ENCODE results near the gene PHYH. TPM values are rescaled to one million over a fixed set of nuclear protein-coding genes. Genes with fewer than 3 reads are reported as not detected.
A peak's percentile ranks its signal among the peaks of the same experiment; 100 is the strongest.

PHYH gene
- total RNA-seq, 1 donor from 2014 or later, result 177 TPM

DNA sequence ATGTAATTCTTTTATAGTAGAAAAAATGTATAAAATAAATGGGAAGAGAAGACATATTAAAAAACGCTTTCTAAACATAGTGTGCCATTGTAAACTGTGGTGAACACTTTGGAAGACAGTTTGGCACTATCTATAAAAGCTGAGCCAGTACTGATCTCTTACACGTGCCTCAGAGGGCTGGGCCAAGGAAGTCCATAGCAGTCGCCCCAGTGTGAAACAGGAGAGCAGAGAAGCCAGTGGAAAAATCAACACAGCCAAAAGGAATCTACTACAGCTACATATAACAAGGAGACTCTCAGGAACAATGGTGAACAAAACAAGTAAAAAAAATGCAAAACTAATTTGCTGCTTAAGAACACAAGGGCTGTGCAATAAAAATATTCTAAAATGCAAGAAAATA, 27.7 kb upstream of the PHYH start:
- intact Hi-C loops (cut with micrococcal nuclease), result no loop called here
- no peak for DNase-seq
- ATAC-seq, result peak; percentile 97

DNA sequence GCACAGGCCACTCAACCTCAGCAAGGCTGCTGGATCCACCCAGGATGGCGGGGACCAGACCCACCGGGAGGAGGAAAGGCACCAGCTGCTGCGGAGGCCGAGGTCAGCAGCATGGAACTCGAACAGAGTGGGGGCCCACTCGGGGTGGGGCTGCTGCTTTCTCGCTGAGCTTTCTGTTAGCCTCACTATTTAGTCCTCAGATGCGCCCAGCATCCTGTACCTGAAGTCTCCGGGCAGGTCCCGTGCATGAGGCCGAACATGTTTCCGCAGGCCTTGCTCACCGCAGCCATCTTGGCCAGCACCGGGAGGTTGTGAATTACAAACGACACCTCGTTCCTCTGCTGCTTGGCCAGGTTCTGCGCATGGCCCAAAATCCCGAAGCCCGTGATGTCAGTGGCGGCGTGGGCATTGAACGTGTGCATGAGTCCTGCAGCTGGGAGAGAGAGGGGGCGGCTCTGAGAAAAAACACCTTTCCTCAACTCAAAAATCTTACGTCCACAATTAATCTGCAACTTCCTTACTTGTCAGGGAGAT, 22.8 kb upstream of the PHYH start:
- DNase-seq (no peak), ATAC-seq (no peak)
- intact Hi-C loops (cut with micrococcal nuclease), result no loop called here

DNA sequence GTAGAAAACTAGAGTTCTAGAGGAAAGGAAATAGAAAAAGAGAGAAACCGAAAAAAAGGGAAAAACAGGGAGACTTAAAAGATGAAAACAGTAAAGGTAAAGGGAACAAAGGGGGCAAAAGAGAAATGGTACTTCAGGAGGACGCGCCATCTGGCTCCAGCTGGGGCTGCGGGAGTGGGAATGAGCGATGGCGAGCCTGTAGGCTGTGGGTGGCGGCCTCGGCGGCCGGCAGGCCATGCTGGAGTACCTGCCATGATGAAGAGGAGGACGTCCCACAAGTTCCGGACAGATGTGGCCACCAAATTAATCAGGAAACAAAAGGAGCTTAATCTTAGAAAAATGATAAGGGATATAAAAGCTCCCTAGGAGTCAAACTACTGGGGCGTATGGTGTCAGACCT, 21.7 kb upstream of the PHYH start:
- DNase-seq, result no peak
- ATAC-seq, result no peak
- intact Hi-C loops (cut with micrococcal nuclease), result no loop called here

DNA sequence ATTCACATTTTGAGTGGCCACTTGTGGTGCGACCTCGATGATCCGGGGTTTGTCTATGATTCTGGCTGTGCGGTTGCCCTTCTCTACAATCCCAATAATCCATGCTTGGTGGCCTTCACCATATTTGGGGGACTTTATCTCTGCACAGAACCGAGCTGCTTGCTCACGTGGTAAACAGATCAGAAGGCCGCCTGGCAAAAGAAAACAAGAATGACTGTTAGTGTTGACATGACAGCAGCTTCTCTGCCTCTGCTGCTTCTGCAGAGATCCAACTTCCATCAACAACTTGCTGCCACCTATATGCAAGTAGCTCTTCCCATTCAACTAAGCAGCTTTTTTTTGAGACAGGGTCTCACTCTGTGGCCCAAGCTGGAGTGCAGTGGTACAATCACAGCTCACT, 19.3 kb upstream of the PHYH start:
- intact Hi-C loops (cut with micrococcal nuclease), result no loop called here
- DNase-seq (no peak), ATAC-seq (peak; percentile 53)

DNA sequence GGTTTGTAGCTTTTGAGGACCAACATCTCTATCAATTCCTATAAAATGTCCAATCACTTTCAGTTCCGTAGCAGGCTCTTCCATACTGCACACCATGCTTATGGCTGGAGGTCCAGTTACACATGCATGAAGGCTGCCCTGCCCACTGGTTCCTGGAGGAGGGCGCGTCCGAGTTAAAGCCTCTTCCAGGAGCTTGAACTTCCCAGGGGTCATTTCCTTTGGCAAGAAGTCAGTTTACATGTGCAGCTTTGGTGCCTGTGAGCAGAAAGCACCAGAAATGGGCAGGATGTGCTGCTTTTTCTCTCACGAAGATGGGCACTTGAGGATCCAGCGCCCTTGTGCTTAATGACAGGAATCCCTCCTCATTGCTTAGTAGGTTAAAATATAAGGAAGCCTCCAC, 17.6 kb upstream of the PHYH start:
- DNase-seq, result no peak
- intact Hi-C loops (cut with micrococcal nuclease), result no loop called here
- ATAC-seq, result peak; percentile 49

DNA sequence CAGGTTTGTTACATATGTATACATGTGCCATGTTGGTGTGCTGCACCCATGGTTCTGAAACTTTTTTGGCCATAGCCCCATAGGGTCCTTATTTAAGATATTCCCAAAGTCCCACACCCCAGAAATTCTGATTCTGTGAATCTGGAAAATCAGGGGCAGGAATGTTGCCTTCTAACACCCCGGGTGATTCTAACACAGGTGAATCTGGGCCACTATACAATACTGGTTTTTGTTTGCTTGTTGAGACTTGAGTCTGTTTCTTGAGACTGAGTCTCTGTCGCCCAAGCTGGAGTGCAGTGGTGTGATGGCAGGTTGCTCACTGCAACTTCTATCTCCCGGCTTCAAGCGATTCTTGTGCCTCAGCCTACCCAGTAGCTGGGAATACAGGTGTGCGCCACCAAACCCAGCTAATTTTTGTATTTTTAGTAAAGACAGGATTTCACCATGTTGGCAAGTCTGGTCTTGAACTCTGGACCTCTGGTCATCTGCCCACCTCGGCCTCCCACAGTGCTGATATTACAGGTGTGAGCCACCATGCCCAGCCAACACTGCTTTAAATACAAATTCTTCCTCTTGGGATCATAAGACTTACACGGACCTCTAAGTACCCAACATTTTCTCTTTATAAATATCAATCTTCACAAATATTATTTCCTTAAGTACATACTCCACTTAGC, 16.9 kb upstream of the PHYH start:
- ATAC-seq (no peak), DNase-seq (no peak)
- intact Hi-C loops (cut with micrococcal nuclease), result no loop called here

DNA sequence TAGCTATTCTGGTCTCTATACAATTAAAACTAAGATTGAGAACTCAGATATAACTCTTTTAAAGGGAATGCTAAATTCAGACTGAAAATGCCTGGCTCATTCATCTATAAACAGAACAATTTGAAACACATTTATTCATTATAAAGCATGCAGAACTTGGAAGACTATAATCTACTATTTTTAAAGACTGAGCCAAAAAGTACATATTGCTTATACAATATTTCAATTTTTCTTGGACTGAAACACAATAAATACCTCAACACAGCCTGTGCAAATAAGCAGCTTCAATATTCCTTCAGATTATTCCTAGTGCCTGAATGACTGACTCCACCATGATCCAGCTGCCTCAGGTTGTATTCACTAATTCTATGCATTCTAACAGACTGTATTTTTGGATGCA, 15.5 kb upstream of the PHYH start:
- ATAC-seq, result no peak
- intact Hi-C loops (cut with micrococcal nuclease), result no loop called here
- DNase-seq, result no peak

DNA sequence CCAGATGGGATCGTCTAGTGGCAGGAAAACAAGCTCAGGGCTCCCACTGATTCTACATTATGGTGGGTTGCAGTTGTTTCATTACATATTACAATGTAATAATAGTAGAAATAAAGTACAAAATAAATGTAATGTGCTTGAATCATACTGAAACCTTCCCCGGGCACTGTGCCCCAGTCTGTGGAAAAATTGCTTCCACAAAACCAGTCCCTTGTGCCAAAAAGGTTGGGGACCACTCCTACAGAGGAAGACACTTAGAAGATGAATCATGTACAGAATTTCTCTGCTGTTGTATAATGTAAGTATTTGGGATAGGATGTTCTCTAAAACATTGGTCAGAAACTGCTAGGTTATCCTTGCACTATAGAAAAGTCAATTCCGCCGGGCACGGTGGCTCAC, 11.3 kb upstream of the PHYH start:
- no peak for DNase-seq
- intact Hi-C loops (cut with micrococcal nuclease), result no loop called here
- ATAC-seq, result no peak

DNA sequence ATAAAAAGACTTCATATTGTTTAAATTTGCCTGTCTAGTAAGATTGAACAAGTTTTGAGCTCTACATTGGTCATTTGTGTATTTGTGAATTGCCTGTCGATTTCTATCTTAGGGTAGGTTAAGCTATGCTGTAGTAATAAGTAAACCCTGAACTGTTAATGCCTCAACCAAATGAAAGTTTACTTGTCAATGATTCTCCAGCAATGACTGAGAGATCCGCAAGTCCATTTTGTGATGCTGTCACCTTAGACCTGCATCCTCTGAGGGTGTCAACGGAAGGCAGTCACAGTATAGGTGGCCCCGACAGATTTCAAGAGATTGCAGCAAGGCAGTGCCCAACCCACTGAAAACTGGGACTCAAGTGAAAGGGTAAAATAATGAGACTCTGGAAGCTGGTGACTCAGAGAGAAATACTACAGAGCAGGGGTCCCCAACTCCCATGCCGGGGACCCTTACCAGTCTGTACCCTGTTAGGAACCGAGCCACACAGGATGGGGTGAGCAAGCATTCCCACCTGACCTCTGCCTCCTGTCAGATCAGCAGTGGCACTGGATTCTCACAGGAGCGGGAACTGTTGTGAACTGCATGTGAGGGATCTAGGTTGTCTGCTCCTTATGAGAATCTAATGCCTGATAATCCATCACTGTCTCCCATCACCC, 10.8 kb upstream of the PHYH start:
- no peak for DNase-seq
- ATAC-seq, result no peak
- intact Hi-C loops (cut with micrococcal nuclease), result no loop called here

DNA sequence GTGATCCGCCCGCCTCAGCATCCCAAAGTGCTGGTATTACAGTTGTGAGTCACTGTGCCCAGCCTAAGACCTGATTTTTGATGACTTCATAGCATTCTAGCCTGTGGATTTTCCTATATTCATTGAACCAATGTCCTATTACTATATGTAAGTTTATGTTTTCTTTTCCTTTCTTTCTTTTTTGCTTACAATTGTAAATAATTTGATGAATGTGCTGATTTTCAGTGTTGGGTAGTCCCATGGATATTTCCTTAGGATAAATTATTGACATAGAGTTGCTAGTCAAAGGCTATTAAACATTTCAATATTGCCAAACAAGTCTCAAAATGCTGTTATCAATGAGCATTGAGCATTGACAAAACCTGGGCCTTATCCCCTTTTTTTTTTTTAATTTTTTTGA, 9.9 kb upstream of the PHYH start:
- intact Hi-C loops (cut with micrococcal nuclease), result no loop called here
- ATAC-seq, result no peak
- no peak for DNase-seq

DNA sequence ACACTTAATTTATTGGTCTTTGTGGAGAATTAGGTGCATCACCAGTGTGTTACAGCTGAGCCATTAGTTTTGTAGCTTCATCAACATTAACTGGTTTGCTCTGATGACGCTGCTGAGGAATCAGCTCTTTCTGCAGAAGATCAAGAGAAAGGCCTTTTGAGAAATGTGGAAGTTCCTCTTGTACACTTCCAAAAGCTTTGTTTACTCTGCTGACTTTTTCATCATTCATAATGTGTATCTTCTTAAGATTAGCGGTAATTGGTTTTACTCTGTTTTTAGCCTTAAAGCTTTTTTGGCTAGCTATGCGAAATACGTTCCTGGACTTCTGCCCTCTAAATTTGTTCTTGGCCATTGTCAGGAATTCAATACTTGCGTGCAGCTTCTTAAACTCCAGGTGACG, 8.2 kb upstream of the PHYH start:
- ATAC-seq (no peak), DNase-seq (no peak)
- intact Hi-C loops (cut with micrococcal nuclease), result no loop called here

DNA sequence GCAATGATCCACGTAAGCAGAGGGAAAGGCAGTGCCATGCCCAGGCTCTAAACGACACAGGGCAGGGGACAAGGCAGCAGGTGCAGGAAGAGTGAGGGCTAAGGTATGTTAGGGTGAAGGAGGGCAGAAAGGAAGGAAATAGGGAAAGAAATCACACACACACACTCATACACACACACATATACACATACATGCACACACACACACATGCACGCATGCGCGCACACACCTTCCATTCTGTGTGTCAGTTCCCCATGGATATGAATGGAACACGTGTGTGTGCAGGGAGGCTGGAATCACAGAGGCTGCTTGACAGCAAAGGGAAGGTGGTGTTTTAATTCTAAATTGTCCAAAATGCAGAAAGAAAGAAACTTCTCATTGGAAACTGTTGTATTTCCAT, 6.2 kb upstream of the PHYH start:
- intact Hi-C loops (cut with micrococcal nuclease), result no loop called here
- no peak for ATAC-seq

DNA sequence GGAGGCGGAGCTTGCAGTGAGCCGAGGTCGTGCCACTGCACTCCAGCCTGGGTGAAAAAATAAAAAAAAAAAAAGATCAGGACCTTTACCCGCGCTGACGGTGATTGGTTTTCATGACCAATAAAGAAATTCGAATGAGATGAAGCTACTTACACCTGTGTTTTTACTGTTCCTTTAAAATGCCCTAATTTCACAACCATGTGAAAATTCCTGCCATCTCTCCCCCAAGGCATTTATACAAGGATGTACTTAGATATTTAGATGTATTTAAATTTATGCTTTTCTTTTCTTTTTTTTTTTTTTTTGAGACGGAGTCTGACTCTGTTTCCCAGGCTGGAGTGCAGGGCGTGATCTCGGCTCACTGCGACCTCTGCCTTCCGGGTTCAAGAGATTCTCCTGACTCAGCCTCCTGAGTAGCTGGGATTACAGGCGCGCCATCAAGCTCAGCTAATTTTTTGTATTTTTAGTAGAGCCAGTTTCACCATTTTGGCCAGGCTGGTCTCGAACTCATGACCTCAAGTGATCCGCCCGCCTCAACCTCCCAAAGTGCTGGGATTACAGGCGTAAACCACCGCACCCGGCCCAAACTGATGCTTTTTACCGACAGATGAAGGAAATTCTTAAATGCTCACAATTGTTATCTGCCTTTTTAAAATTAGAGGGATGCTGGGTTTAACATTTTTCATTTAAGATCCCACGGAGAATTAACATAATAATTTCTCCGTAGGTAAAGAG, 3.1 kb upstream of the PHYH start:
- no peak for ATAC-seq
- no peak for DNase-seq
- intact Hi-C loops (cut with micrococcal nuclease), result loop anchor here (5.0 kb wide), 1 partner anchor 141 kb away; the partner anchor contains the start of gene MCM10

More for the DNA sequence above, 6.2 kb upstream of the PHYH start:
- no peak for DNase-seq

DNA sequence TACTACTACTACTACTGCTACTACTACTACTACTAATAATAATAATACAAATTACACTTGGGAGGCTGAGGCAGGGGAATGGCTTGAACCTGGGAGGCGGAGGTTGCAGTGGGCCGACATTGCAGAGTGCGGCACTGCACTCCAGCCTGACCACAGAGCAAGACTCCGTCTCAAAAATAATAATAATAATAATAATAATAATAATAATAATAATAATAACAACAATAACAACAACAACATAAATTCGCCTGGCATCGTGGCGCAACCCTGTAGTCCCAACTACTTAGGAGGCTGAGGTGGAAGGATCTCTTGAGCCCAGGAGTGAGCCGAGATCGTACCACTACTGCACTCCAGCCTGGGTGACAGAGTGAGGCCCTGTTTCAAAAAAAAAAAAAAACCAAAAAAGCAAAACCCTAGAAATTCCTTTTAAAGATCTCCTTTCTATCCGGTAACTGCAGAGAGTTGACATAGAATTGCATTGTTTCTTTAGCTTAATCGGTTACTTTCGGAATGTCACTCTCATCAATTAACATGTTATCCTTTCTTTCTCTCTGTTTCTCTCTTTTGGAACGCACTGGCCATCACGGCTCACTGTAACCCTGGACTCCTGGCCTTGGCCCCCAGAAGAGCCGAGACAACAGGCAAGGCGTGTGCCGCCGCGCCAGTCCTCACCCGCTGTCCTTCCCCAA, 972 bp downstream of the PHYH start:
- intact Hi-C loops (cut with micrococcal nuclease), result no loop called here
- ATAC-seq (no peak), DNase-seq (no peak)

DNA sequence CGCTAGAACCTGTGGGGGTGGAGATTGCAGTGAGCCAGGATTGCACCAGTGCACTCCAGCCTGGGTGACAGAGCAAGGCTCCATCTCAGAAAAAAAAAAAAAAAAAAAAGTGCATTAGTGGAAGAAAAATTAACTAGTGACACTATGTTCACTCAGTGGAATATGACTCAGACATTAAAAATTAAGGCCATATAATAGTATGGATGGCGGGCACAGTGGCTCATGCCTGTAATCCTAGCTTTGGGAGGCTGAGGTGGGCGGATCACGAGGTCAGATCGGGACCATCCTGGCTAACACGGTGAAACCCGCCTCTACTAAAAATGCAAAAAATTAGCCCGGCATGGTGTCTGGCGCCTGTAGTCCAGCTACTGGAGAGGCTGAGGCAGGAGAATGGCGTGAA, 3.4 kb downstream of the PHYH start:
- ATAC-seq (no peak), DNase-seq (no peak)
- intact Hi-C loops (cut with micrococcal nuclease), result no loop called here

DNA sequence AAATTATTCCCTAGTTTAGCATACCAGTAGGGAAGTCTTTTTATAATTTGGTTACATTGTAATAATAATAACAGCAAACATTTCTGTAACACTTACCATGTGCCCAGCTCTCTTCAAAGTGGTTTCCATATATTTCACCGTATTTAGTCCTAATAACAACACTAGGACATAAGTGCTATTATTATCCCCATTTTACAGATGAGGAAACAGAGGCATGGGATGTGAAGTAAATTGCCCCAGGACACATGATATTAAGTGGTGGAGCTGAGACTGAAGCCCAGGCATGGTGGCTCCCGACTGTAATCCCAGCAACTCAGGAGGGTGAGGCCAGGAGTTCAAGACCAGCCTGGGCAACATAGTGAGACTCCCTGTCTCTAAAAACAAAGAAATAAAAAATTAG, 5.1 kb downstream of the PHYH start:
- intact Hi-C loops (cut with micrococcal nuclease), result no loop called here
- no peak for DNase-seq
- ATAC-seq, result no peak

DNA sequence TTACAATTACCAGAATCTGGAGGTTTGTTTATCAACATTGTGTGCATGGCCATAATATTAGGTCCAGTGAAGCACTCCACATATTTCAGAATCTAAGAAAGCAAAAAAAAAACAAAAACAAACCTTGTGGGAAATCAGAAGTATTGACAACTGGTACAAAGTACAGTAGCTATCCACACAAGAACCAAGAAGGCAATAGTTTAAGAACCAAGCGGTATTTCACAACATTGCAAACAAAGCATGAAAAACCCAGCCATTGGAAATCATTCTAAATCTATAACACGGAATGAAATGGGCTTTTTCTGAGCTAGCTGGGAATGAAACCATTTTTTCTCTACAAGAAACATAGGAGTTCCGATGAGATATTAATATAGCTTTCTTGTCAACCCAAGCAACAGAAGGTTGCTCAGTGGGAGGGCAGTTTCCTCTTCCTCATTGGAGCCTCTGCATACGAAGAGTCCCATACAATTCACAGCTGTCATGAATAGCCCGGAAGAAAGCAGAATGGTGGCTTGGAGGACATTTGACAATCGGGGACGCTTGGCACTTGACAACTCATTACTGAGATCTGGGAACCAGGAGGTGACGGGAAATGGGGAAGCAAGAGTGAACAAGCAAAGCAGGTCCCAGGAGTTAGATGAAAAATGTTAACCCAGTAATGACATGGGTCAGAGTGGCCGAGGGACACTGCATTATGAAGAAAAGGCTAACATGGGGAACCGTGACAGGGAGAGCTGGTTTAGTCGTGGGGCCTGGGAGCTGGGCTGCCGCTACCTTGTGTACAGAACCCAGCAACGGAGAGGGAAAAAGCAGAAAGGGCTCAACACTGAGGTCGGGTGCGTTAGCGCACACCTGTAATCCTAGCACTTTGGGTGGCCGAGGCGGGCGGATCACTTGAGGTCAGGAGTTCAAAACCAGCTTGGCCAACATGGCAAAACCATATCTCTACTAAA, 7.8 kb downstream of the PHYH start:
- intact Hi-C loops (cut with micrococcal nuclease), result no loop called here
- DNase-seq (no peak), ATAC-seq (no peak)

DNA sequence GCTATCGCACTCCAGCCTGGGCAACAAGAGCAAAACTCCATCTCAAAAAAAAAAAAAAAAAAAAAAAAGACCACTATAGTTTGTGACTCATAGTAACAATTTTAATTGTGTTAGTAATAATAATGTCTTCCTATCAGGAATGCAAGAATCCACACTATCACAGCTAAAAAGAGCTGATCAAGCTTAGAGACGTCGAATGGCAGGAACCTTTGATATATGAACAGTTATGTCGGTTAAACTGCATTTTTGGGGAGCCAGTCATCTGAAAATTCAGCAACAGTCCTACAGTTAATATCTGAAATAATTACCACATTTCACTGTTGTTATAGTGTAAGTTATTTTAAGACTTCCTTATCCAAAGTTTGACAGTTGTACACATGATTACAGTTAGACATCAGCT, 8.8 kb downstream of the PHYH start:
- no peak for ATAC-seq
- intact Hi-C loops (cut with micrococcal nuclease), result no loop called here
- DNase-seq, result no peak

DNA sequence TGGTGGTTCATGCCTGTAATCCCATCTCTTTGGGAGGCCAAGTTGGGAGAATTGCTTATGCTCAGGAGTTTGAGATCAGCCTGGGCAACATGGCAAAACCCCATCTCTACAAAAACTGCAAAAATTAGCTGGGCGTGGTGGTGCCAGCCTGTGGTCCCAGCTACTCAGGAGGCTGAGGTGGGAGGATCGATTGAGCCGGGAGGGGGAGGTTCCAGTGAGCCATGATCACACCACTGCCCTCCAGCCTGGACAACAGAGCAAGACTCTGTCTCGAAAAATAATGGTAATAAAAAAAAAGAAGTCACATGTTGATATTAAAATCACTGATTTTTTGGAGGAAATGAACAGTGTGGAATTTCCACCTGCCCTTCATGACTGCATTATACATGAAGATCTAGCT, 15.8 kb downstream of the PHYH start:
- ATAC-seq, result no peak
- intact Hi-C loops (cut with micrococcal nuclease), result no loop called here
- DNase-seq, result no peak

Measured in left ventricle myocardium superior (tissue), 1 donor.